Nephron (organoid): ENCODE results near the gene PRORP.

Source experiments
- H3K27ac Mint-ChIP-seq, 3 experiments: 2 replicates each; pipeline ENCODE4 v1.8.0; 2020; ENCODE audit warnings: mixed read lengths in 3 of 3, mild to moderate bottlenecking in 2 of 3, moderate library complexity in 1 of 3
- H3K27me3 Mint-ChIP-seq: 2 replicates; pipeline ENCODE4 v1.8.0; 2021; ENCODE audit warnings: low read depth, mild to moderate bottlenecking, moderate library complexity, mixed read lengths
- H3K36me3 Mint-ChIP-seq: 2 replicates; pipeline ENCODE4 v1.8.0; 2020; ENCODE audit warnings: low read depth, mixed read lengths
- H3K4me1 Mint-ChIP-seq: 2 replicates; pipeline ENCODE4 v1.8.0; 2020; ENCODE audit warnings: mixed read lengths
- H3K4me3 Mint-ChIP-seq, 3 experiments: 2 replicates each; pipeline ENCODE4 v1.8.0; 2020; ENCODE audit warnings: mild to moderate bottlenecking in 3 of 3, mixed read lengths in 3 of 3, moderate library complexity in 2 of 3
- H3K9me3 Mint-ChIP-seq: 2 replicates; pipeline ENCODE4 v1.8.0; 2020; ENCODE audit warnings: mixed read lengths
- TF ChIP-seq, protein P1 (sequence below), 3 experiments: fragments of 200-600 bp; sonication (generic); IDR thresholded peaks; one replicate each; pipeline ENCODE4 v1.5.0; 2021; ENCODE audit warnings: antibody characterized with exemption in 3 of 3; ENCODE audit not compliant: unreplicated experiment in 3 of 3

Gene PRORP

DNA sequence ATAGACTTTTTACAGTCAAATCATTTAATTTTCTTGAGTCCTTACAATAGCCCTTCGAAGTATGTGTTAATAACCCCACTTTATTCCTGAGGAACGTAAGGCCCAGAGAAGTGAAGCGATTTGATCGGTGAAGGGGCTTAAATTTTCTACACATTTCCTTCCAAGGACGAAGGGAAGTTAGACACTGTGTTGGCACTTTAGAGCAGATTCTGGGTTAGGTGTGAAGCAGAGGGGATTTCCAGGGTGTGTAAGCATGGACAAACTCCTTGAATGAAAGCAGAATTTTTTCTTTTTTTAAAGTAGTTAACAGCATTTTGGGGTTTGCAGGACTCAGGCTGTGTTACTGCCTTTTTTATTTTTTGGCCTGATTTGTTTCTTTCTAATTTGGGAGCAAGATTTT, 38.9 kb downstream of the PRORP start:
- H3K27me3 Mint-ChIP-seq: no peaks in the 10 kb centered on the region
- TF ChIP-seq, protein P1, sequence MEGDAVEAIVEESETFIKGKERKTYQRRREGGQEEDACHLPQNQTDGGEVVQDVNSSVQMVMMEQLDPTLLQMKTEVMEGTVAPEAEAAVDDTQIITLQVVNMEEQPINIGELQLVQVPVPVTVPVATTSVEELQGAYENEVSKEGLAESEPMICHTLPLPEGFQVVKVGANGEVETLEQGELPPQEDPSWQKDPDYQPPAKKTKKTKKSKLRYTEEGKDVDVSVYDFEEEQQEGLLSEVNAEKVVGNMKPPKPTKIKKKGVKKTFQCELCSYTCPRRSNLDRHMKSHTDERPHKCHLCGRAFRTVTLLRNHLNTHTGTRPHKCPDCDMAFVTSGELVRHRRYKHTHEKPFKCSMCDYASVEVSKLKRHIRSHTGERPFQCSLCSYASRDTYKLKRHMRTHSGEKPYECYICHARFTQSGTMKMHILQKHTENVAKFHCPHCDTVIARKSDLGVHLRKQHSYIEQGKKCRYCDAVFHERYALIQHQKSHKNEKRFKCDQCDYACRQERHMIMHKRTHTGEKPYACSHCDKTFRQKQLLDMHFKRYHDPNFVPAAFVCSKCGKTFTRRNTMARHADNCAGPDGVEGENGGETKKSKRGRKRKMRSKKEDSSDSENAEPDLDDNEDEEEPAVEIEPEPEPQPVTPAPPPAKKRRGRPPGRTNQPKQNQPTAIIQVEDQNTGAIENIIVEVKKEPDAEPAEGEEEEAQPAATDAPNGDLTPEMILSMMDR (IDR thresholded peaks at IDR 0.05; ENCODE audit: unreplicated experiment in 3 of 3): no peak
- H3K9me3 Mint-ChIP-seq: no peaks in the 10 kb centered on the region
- peak overlapping the region in 2 of 3 experiments; percentile 29 to 90 for H3K27ac Mint-ChIP-seq
- peaks cover 26% of the 10 kb centered on the region for H3K4me1 Mint-ChIP-seq
- peaks cover 20% of the 10 kb centered on the region for H3K36me3 Mint-ChIP-seq
- no peak overlapping the region for H3K4me3 Mint-ChIP-seq

DNA sequence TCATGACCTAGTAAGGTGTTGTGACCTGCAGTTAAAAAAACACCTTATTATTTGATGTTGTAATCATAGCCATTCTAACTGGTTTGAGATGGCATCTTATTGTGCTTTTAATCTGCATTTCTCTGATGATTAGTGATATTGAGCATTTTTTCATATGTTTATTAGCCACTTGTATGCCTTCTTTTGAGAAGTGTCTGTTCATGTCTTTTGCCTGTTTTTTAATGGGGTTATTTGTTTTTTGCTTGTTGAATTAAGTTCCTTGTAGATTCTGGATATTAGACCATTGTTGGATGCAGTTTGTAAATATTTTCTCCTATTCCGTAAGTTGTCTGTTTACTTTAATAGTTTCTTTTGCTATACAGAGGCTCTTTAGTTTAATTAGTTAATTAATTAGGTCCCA, 41.0 kb downstream of the PRORP start:
- Mint-ChIP-seq H3K4me3 (no peak overlapping the region), H3K4me1 (peaks cover 18% of the 10 kb centered on the region), H3K9me3 (no peaks in the 10 kb centered on the region), H3K27me3 (no peaks in the 10 kb centered on the region), H3K36me3 (peaks cover 32% of the 10 kb centered on the region), H3K27ac (no peak overlapping the region)
- TF ChIP-seq, protein P1 (IDR thresholded peaks at IDR 0.05; ENCODE audit: unreplicated experiment in 3 of 3): no peak

DNA sequence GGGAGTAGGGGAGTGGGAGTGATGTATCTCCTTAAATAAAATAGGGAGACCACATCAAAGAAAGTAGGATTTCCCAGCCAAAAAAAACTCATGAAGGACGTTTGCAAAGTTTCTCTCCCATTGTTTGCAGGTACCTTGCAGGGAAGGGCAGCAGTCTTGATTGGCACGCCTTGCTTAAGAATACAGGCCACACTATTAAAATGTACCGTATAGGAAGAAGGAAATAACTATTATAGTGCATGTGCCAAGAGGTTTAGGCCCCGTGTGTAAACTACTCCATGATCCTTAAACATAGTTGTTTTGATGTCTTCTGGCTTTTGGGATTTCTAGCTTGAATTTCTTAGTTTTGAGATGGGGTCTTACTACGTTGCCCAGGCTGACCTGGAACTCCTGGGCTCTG, 42.5 kb downstream of the PRORP start:
- no peaks in the 10 kb centered on the region for H3K27me3 Mint-ChIP-seq
- TF ChIP-seq, protein P1 (IDR thresholded peaks at IDR 0.05; ENCODE audit: unreplicated experiment in 3 of 3): no peak

DNA sequence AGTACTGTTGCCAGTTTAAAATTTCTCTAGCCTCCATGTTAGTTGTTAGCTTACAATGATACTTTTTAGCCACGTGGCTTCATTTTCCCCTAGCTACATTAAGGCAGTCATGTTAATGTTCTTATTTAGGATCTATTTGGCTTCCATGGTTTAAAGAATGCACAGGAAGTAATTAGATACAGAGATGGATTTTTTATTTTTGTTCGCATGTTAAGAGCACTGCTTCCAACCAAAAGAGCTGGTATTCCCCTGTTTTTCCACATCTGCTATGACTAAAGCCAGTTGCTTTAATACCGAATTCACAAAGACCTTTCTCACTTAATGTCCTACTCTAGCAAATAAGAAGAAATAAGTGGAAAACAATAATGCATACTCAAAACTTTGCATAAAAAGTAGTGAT, 45.1 kb downstream of the PRORP start:
- no peaks in the 10 kb centered on the region for H3K4me1 Mint-ChIP-seq
- H3K4me3 Mint-ChIP-seq: no peak overlapping the region
- TF ChIP-seq, protein P1 (IDR thresholded peaks at IDR 0.05; ENCODE audit: unreplicated experiment in 3 of 3): no peak
- H3K27ac Mint-ChIP-seq: no peak overlapping the region
- peaks cover 53% of the 10 kb centered on the region for H3K36me3 Mint-ChIP-seq
- no peaks in the 10 kb centered on the region for H3K27me3 Mint-ChIP-seq
- H3K9me3 Mint-ChIP-seq: peaks cover 7% of the 10 kb centered on the region

More for the DNA sequence above, 42.5 kb downstream of the PRORP start:
- H3K4me3 Mint-ChIP-seq: no peak overlapping the region
- H3K4me1 Mint-ChIP-seq: peaks cover 10% of the 10 kb centered on the region
- peaks cover 38% of the 10 kb centered on the region for H3K36me3 Mint-ChIP-seq
- H3K9me3 Mint-ChIP-seq: peaks cover 6% of the 10 kb centered on the region
- H3K27ac Mint-ChIP-seq: no peak overlapping the region
